CD4-positive, alpha-beta T cell (primary cell): ENCODE data around the gene ZCCHC4. TPM values are rescaled to one million over a fixed set of nuclear protein-coding genes. Genes with fewer than 3 reads are reported as not detected.
A peak's percentile ranks its signal among the peaks of the same experiment; 100 is the strongest.

Experiments
- ATAC-seq: fragments of 200-7000 bp; cut with Tn5 transposase; one replicate; pipeline ENCODE4 v1.10.0; 2022; ENCODE audit warnings: mild to moderate bottlenecking; ENCODE audit not compliant: poor library complexity
- CTCF ChIA-PET: fragments of 350-600 bp; sonication (Branson Sonifier 250); formaldehyde crosslinking; loops from one replicate; lab custom pipeline; 2021; ENCODE audit warnings: antibody characterized with exemption, inconsistent platforms; lab: Charles Lee
- POLR2A ChIA-PET: fragments of 350-600 bp; sonication (Branson Sonifier 250); formaldehyde crosslinking; loops from one replicate; lab custom pipeline; 2021; ENCODE audit warnings: antibody characterized with exemption, inconsistent platforms; lab: Charles Lee
- DNase-seq, 14 experiments: peaks; one replicate each; pipeline ENCODE4 v3.0.0-alpha.2; 2013 to 2020; ENCODE audit warnings: mixed read lengths in 2 of 14
- H3K27ac ChIP-seq, 2 donors: one replicate each; pipeline versions ENCODE4 v1.5.1 to v1.7.0; 2013; ENCODE audit warnings: low read length in 2 of 2, low read depth in 1 of 2, mild to moderate bottlenecking in 1 of 2
- H3K27me3 ChIP-seq, 2 experiments: 1 replicate in 1 of 2; 2 replicates in 1 of 2; pipeline versions ENCODE4 v1.6.1 to v1.7.0; 2013; ENCODE audit warnings: low read length in 2 of 2, control low read depth in 1 of 2, mild to moderate bottlenecking in 1 of 2, moderate library complexity in 1 of 2; ENCODE audit not compliant: insufficient read depth in 2 of 2, control insufficient read depth in 1 of 2
- H3K36me3 ChIP-seq: one replicate; pipeline ENCODE4 v1.6.1; 2013; ENCODE audit warnings: low read length, control low read depth; ENCODE audit not compliant: insufficient read depth
- H3K4me1 ChIP-seq: one replicate; pipeline ENCODE4 v1.6.1; 2013; ENCODE audit warnings: low read length, control low read depth; ENCODE audit not compliant: insufficient read depth
- H3K4me3 ChIP-seq: one replicate; pipeline ENCODE4 v1.5.1; 2013; ENCODE audit warnings: mild to moderate bottlenecking, low read length, moderate library complexity
- H3K9me3 ChIP-seq, 2 experiments: 1 replicate in 1 of 2; 2 replicates in 1 of 2; pipeline versions ENCODE4 v1.6.1 to v1.7.0; 2013; ENCODE audit warnings: low read length in 2 of 2, mild to moderate bottlenecking in 2 of 2, control low read depth in 1 of 2, moderate library complexity in 1 of 2; ENCODE audit not compliant: control insufficient read depth in 1 of 2, insufficient read depth in 1 of 2
- H3K27ac Mint-ChIP-seq: one replicate; pipeline ENCODE4 v1.8.0; 2020; ENCODE audit warnings: mixed read lengths
- H3K27me3 Mint-ChIP-seq: one replicate; pipeline ENCODE4 v1.8.0; 2021; ENCODE audit warnings: mixed read lengths
- H3K36me3 Mint-ChIP-seq: one replicate; pipeline ENCODE4 v1.8.0; 2021; ENCODE audit warnings: low read depth, mixed read lengths
- H3K4me1 Mint-ChIP-seq: one replicate; pipeline ENCODE4 v1.8.0; 2021; ENCODE audit warnings: low read depth, mixed read lengths
- H3K4me3 Mint-ChIP-seq: one replicate; pipeline ENCODE4 v1.8.0; 2020; ENCODE audit warnings: mild to moderate bottlenecking, mixed read lengths
- H3K9me3 Mint-ChIP-seq: one replicate; pipeline ENCODE4 v1.8.0; 2020; ENCODE audit warnings: mixed read lengths
- intact Hi-C, 2 experiments: fragments of 100-400 bp; cut with DNase I in 1 of 2; cut with micrococcal nuclease in 1 of 2; formaldehyde crosslinking; loops; one replicate each; pipeline versions ENCODE4 v1.15.1 to v1.9.0; 2023 to 2025; cut with DNase I, micrococcal nuclease
- polyA plus RNA-seq, 2 donors: library from polyadenylated mRNA; unstranded; fragments of 120-200 nt; gene quantifications; one replicate each; pipeline ENCODE4 v1.2.1, GENCODE V29; 2013
- total RNA-seq, 174 experiments: library from RNA in 2 of 174; stranded (reverse) in 2 of 174; gene quantifications; one replicate each; pipeline ENCODE4 v1.2.3 and lab custom pipeline; 2021 to 2026
- TF ChIP-seq, protein P1 (sequence below): fragments of 200-600 bp; IDR thresholded peaks from one replicate; pipeline ENCODE4 v1.8.0; 2022; ENCODE audit warnings: antibody characterized with exemption, mild to moderate bottlenecking

ZCCHC4 gene, protein sequence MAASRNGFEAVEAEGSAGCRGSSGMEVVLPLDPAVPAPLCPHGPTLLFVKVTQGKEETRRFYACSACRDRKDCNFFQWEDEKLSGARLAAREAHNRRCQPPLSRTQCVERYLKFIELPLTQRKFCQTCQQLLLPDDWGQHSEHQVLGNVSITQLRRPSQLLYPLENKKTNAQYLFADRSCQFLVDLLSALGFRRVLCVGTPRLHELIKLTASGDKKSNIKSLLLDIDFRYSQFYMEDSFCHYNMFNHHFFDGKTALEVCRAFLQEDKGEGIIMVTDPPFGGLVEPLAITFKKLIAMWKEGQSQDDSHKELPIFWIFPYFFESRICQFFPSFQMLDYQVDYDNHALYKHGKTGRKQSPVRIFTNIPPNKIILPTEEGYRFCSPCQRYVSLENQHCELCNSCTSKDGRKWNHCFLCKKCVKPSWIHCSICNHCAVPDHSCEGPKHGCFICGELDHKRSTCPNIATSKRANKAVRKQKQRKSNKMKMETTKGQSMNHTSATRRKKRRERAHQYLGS
- total RNA-seq (1 to 10 TPM; 6.4 to 6.7 TPM), total RNA-seq (lab: John Stamatoyannopoulos, UW) (9.2 to 32.2 (median 19.8) reads per million in 172 experiments)
- 8.5 TPM for polyA plus RNA-seq (2013, experiment 1 of 2)
- 11.1 TPM for polyA plus RNA-seq (2013, experiment 2 of 2)

- peak within 1 kb of the TSS; percentile 90 for H3K27ac Mint-ChIP-seq
- no peaks in the 10 kb centered on the region for H3K9me3 Mint-ChIP-seq
- H3K4me3 ChIP-seq = peak within 1 kb of the TSS; percentile 70
- peaks cover 13% of the 10 kb centered on the region for H3K4me1 ChIP-seq
- peaks cover 16% of the 10 kb centered on the region for H3K4me1 Mint-ChIP-seq
- intact Hi-C loops = loop anchor here (1.0 to 5.0 kb wide), 9 partner anchors 64 to 1545 kb away; partner anchors contain the start of genes SEPSECS (in 2 of the 2), ANAPC4 (in 1 of the 2), DHX15 (in 1 of the 2) and PI4K2B (in 1 of the 2)
- H3K27me3 Mint-ChIP-seq = peaks cover 14% of the 10 kb centered on the region
- peaks cover 9% of the 10 kb centered on the region for H3K36me3 ChIP-seq
- peaks cover 0 to 3% of the 10 kb centered on the region in 2 experiments for H3K27me3 ChIP-seq
- peaks cover 43% of the 10 kb centered on the region for H3K36me3 Mint-ChIP-seq
- TF ChIP-seq, protein P1, sequence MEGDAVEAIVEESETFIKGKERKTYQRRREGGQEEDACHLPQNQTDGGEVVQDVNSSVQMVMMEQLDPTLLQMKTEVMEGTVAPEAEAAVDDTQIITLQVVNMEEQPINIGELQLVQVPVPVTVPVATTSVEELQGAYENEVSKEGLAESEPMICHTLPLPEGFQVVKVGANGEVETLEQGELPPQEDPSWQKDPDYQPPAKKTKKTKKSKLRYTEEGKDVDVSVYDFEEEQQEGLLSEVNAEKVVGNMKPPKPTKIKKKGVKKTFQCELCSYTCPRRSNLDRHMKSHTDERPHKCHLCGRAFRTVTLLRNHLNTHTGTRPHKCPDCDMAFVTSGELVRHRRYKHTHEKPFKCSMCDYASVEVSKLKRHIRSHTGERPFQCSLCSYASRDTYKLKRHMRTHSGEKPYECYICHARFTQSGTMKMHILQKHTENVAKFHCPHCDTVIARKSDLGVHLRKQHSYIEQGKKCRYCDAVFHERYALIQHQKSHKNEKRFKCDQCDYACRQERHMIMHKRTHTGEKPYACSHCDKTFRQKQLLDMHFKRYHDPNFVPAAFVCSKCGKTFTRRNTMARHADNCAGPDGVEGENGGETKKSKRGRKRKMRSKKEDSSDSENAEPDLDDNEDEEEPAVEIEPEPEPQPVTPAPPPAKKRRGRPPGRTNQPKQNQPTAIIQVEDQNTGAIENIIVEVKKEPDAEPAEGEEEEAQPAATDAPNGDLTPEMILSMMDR = peak; percentile 100
- ChIA-PET CTCF (interaction anchor here (0.7 to 2.9 kb wide), 39 partner anchors 10 to 1617 kb away, joined by 3 to 71 read pairs (median 4); partner anchors contain the start of genes ANAPC4, DHX15, PI4K2B and SEPSECS), POLR2A (interaction anchor here (0.6 to 3.4 kb wide), 25 partner anchors 9 to 1271 kb away, joined by 3 to 73 read pairs (median 4); partner anchors contain the start of genes ANAPC4, DHX15, PI4K2B and SEPSECS)
- no peaks in the 10 kb centered on the region for H3K9me3 ChIP-seq
- H3K27ac ChIP-seq = peak within 1 kb of the TSS; percentile 0 to 40
- DNase-seq = peak; percentile 79 to 96 (median 88)
- H3K4me3 Mint-ChIP-seq = peak within 1 kb of the TSS; percentile 97
- peak; percentile 99 for ATAC-seq
These were observed at the start of gene ZCCHC4 for GRCh38 chr4:25312496-25313200. Gene ZCCHC4 (plus strand): TSS chr4:25312774. CDS start chr4:25312810, 36 bp downstream.

- H3K9me3 Mint-ChIP-seq = no peaks in the 10 kb centered on the region
- Histone ChIP-seq H3K4me1 (no peaks in the 10 kb centered on the region), H3K27ac (no peak overlapping the region), H3K27me3 (no peaks in the 10 kb centered on the region), H3K4me3 (no peak overlapping the region), H3K9me3 (no peaks in the 10 kb centered on the region), H3K36me3 (peaks cover 45% of the 10 kb centered on the region)
- ATAC-seq (no peak), DNase-seq (no peak)
- CTCF ChIA-PET = interaction anchor here (1.0 kb wide), 1 partner anchor 10 kb away, joined by 3 read pairs; no protein-coding TSS in a partner anchor
- H3K4me1 Mint-ChIP-seq = no peaks in the 10 kb centered on the region
- H3K27me3 Mint-ChIP-seq = no peaks in the 10 kb centered on the region
- TF ChIP-seq, protein P1 = no peak
- no peak overlapping the region for H3K4me3 Mint-ChIP-seq
- H3K36me3 Mint-ChIP-seq = peaks cover 62% of the 10 kb centered on the region
- POLR2A ChIA-PET = no interaction called here
- no peak overlapping the region for H3K27ac Mint-ChIP-seq
- intact Hi-C loops = no loop called here
These were observed 40.7 kb upstream of the ZCCHC4 start for GRCh38 chr4:25271866-25272265.

- intact Hi-C loops = no loop called here
- no peaks in the 10 kb centered on the region for H3K4me1 Mint-ChIP-seq
- Histone ChIP-seq H3K27me3 (no peaks in the 10 kb centered on the region), H3K9me3 (no peaks in the 10 kb centered on the region), H3K36me3 (peaks cover 16% of the 10 kb centered on the region), H3K4me3 (no peak overlapping the region), H3K4me1 (no peaks in the 10 kb centered on the region), H3K27ac (no peak overlapping the region)
- H3K27ac Mint-ChIP-seq = no peak overlapping the region
- ChIA-PET CTCF (interaction anchor here (0.7 to 1.0 kb wide), 2 partner anchors 32 kb away, joined by 3 to 4 read pairs; partner anchors contain the start of gene ZCCHC4), POLR2A (no interaction called here)
- no peaks in the 10 kb centered on the region for H3K27me3 Mint-ChIP-seq
- ATAC-seq (no peak), DNase-seq (no peak)
- no peaks in the 10 kb centered on the region for H3K9me3 Mint-ChIP-seq
- peaks cover 41% of the 10 kb centered on the region for H3K36me3 Mint-ChIP-seq
- no peak overlapping the region for H3K4me3 Mint-ChIP-seq
- TF ChIP-seq, protein P1 = no peak
These were observed 32.4 kb upstream of the ZCCHC4 start for GRCh38 chr4:25280210-25280609.
